H1 (cell line): Measurements from ENCODE around the gene ARNT2.

Experiments used
- ATF2 ChIP-seq: IDR thresholded peaks from 2 replicates; pipeline ENCODE4 v1.6.1; 2012; ENCODE audit warnings: low read length, inconsistent platforms
- CEBPB ChIP-seq: IDR thresholded peaks from 2 replicates; pipeline ENCODE4 v1.6.1; 2012; ENCODE audit warnings: low read depth, low read length
- CTCF ChIP-seq, 3 experiments: IDR thresholded peaks; 1 replicate in 2 of 3; 2 replicates in 1 of 3; pipeline versions ENCODE4 v1.5.1 to v1.6.1; 2011; ENCODE audit warnings: low read length in 3 of 3, mild to moderate bottlenecking in 3 of 3, inconsistent platforms in 2 of 3, low read depth in 1 of 3, moderate library complexity in 1 of 3; ENCODE audit not compliant: insufficient read depth in 1 of 3; ENCODE audit errors: control extremely low read depth in 1 of 3
- HDAC2 ChIP-seq, 2 experiments: fragments of 300-600 bp in 1 of 2; sonication (generic) in 1 of 2; IDR thresholded peaks; 2 replicates each; pipeline ENCODE4 v1.6.1; 2011 to 2012; ENCODE audit warnings: low read depth in 2 of 2, low read length in 2 of 2, mild to moderate bottlenecking in 2 of 2, moderate library complexity in 2 of 2, borderline replicate concordance in 1 of 2, inconsistent platforms in 1 of 2
- USF2 ChIP-seq: IDR thresholded peaks from 2 replicates; pipeline ENCODE4 v1.6.1; 2011; ENCODE audit warnings: low read length, improper control_type of control experiment

- TF ChIP-seq USF2 (no peak), HDAC2 (IDR thresholded peaks at IDR 0.05; ENCODE audit: borderline replicate concordance in 1 of 2, low read depth in 2 of 2, low read length in 2 of 2) (no peak), CTCF (IDR thresholded peaks at IDR 0.05; ENCODE audit: control extremely low read depth in 1 of 3, insufficient read depth in 1 of 3, low read depth in 1 of 3, low read length in 3 of 3) (no peak), ATF2 (no peak), CEBPB (no peak)
These were observed 91.9 kb downstream of the ARNT2 start for GRCh38 chr15:80496096-80496495.
